HG02610 (cell line): Measurements from ENCODE around the gene SPRTN.

Source experiments
- ATAC-seq: cut with Tn5 transposase; IDR thresholded peaks from one replicate; pipeline ENCODE4 v1.9.1; 2021; ENCODE audit warnings: mild to moderate bottlenecking, moderate library complexity; ENCODE audit not compliant: unreplicated experiment

The SPRTN gene, protein sequence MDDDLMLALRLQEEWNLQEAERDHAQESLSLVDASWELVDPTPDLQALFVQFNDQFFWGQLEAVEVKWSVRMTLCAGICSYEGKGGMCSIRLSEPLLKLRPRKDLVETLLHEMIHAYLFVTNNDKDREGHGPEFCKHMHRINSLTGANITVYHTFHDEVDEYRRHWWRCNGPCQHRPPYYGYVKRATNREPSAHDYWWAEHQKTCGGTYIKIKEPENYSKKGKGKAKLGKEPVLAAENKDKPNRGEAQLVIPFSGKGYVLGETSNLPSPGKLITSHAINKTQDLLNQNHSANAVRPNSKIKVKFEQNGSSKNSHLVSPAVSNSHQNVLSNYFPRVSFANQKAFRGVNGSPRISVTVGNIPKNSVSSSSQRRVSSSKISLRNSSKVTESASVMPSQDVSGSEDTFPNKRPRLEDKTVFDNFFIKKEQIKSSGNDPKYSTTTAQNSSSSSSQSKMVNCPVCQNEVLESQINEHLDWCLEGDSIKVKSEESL

DNA sequence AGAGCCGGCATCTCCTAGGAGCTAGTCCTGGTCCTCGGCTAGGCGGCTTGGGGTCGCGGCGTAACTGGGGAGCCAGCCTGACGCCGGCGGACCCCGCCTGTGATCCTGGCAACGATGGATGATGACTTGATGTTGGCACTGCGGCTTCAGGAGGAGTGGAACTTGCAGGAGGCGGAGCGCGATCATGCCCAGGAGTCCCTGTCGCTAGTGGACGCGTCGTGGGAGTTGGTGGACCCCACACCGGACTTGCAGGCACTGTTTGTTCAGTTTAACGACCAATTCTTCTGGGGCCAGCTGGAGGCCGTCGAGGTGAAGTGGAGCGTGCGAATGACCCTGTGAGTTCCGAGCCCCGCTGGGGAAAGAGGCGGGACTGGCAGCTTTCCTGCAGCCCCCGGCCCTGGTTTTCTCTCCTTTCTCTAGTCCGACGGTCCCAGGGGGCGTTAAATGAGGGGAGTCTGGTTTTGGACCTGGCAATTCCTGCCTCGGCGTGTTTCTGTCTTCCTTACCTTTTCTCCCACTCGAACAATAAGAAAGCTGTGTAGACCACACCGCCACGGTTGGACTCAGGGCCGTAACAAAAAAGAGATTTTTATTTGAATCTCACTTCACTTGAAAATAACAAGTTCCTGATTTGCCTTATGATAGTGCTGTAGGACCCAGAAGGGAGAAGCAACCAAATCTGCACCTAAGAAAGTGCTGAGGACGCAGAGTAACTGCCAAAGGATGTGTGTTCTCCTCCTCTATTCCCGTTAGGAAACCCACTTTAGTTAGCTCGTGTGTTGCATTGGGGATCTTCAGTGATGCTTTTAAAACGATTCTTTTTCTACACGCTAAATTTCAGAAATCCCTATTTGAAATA is at the start of gene SPRTN:
Gene SPRTN (plus strand): TSS at position 24 of the 859 bp plus-strand sequence. CDS start 91 bp downstream, at position 115.
- ATAC-seq, result peak; percentile 0

DNA sequence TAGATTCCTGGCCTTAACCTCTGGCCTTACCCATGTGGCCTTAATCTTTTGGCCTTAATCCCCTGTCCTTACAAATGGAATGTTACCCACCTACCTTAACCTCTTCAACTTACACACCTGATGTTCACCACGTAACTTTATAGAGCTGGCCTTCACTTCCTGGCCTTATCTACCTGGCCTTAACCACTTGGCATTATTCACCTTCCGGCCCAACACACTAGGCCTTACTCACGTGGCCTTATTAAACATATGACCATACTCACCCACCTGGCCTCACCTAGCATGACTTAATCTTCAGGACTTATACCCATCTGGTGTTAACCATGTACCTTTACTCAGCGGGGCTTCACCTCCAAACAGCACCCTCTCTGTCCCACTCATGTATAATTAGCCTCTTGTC is 42.2 kb upstream of the SPRTN start:
- no peak for ATAC-seq

DNA sequence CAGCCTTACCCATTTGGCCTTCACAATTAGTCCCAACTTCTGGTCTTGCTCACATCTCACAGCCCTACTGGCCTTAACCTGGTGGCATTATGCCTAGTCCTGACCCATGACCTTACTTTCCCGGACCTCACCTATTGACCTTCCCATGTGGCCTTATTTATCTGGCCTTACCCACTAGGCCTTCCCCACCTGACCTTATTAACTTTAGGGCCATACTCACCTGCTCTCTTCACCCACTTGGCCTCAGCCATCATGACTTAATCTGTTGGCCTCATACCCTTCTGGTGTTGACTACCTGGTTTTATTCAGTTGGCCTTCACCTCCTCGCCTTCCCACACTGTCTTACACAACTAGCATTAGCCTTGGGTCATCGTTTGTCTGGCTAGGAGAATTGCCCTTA is 36.1 kb upstream of the SPRTN start:
- no peak for ATAC-seq

DNA sequence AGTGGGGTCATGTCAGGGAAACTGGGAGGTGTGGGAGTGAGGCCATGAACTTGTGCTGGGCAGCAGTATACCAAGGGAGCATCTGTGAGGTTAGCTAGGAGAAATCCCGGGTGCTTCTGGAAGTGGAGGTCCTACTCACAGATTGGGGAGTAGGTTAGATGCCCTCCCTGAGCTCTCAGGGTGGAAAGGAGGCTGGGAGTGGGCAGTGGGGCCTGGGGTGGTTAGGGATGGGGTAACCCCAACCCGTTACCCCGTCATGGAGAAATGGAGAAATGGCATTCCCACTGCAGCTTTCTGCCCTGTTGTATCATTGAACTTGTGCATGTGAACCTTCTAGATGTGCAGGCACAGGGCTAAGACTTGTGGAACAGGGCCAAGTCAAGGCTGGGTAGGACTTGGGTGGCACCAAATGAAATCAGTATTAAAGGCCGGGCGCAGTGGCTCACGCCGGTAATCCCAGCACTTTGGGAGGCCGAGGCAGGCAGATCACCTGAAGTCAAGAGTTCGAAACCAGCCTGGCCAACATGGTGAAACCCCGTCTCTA is 27.6 kb upstream of the SPRTN start:
- no peak for ATAC-seq

DNA sequence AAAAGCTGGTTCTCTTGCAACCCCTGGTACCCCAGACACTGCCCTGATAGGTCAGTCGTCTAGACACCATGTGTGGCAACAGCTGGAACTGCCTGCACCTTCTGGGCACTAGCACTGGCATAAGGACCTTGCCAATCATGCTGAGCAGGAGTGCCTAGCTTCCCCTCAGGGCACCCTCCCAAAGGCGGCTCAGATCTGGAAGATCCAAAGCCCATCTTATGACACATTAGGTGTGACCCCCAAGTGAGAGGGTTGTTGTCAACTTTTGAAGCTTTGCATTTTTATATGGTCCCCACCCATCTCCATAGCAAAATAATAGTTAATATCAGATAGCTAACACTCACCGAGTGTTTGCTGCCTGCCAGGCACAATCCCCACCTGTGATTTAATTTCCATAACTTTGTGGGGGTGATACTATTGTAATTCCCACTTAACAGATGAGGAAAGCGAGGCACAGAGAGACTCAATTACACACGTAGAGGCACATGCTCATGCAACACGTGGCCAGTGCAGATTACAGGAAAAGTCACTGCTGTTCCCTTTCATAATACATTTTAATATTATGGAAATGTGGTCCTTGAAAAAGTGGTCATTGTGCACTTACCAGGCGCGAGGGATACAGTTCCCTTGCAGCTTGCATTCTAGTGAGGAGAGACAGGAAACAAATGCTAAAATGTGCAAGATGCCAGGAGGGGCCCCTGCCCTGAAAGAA is 26.2 kb upstream of the SPRTN start:
- ATAC-seq, result no peak

DNA sequence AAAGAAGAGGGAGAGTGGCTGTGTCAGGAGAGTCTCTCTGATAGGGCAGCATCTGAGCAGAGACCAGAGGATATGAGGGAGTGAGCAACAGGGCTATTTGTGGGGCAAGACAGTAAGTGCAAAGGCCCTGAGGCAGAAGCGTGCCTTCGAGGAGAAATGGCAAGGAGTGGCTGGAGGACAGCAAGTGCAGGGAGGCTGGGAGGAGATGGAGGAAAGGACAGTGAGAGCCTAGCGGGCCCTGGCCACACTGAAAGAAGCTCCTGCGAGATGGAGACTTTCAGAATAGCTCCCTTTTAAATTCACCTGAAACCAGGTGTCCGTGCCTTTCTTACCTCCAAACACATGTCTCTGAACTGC is 25.7 kb upstream of the SPRTN start:
- no peak for ATAC-seq

DNA sequence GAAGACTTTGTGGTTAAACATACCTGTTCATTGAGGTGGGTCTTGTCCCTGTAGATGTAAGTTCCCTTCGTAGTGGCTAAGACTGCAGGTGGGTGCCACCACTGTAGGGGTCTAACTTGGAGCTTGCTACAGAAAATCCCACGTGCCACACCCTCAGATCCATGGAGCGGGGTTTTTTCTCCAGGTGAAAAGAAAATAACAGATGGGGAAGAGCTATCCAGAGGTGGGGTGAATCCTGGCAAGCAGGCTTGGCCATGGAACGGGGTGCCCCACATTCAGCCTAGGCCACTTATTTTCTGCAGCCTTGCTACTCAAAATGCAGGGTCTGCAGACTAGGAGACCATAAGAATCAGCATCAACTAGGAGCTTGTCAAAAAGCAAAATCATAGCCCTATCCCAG is 24.4 kb upstream of the SPRTN start:
- ATAC-seq, result no peak

DNA sequence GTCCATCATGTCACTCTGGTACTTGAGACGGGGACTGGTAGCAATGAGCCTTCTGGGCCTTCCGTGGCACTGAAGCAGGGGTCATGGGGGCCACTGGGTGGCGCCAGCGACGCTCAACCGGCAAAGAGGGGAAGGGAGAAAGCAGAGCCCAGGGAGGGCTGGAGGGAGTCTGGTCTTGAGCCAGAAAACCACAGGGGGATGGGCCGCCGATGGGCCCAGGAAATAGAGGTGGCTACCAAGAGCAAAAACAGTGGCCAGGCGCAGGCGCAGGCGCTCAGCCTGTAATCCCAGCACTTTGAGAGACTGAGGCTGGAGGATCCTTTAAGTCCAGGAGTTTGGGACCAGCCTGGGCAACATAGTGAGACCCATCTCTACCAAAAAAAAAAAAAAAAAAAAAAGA is 22.2 kb upstream of the SPRTN start:
- peak; percentile 75 for ATAC-seq

DNA sequence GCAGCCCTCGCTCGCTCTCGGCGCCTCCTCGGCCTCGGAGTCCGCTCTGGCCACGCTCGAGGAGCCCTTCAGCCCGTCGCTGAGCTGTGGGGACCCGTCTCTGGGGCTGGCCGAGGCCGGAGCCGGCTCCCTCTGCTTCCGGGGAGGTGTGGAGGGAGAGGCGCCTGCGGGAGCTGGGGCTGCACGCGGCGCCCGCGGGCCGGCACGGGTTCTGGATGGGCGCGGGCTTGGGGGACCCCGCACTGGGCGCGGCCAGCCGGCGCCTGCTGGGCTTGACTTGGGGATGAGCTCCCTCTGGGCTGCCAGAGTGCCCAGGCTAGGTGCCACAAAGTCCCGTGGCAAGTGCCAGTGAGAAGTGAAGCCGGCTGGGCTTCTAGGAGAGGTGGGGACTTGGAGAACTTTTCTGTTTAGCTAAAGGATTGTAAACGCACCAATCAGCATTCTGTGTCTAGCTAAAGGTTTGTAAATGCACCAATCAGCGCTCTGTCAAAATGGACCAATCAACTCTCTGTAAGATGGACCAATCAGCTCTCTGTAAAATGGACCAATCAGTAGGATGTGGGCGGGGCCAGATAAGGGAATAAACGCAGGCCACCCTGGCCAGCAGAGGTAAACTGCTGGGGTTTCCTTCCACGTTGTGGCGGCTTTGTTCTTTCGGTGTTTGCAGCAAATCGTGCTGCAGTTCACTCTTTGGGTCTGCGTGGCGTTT is 20.6 kb upstream of the SPRTN start:
- no peak for ATAC-seq

DNA sequence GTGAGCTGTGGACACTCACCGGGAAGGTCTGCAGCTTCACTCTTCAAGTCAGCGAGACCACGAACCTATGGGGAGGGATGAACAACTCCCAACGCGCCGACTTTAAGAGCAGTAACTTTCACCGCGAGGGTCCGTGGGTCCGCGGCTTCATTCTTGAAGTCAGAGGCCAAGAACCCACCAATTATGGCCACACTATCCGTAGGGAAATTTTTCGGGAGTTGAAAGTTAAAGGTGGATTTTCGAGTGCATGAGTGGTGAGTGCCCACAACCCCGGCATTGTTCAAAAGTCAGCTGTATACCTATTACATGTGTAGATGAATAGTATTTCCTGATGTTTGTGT is 20.1 kb upstream of the SPRTN start:
- no peak for ATAC-seq

DNA sequence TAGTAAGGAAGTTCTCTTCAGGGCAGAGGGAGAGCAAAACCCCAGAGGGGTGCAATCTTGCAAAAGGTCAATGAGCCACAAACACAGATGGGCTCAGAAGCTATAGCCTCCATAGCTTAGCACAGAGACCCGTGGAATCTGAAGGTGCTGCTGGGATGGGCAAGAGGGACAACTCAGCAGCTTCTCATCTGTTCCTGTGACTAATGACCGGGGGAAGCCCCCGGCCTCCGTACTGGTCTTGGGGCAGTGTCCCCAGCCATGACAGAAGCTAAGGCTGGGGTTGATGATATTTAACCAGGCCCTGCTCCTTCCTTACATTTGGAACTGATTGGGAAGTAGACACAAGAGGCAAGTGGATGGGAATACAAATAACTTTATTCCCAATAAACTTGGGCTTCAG is 19.5 kb upstream of the SPRTN start:
- ATAC-seq, result no peak

DNA sequence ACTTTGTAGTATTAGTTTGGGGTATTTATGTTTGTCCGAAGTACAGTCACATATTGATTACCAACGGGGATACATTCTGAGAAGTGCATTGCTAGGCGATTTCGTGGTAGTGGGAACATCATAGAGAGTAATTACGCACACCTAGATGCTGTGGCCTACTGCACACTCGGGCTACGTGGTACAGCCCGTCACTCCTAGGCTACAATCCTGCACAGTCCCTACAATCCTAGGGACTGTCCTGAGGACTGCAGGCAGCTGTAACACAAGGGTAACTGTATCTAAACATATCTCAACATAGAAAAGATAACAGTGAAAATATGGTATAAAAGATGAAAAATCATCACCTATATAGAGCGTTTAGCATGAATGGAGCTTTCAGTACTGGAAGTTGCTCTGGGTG is 19.0 kb upstream of the SPRTN start:
- no peak for ATAC-seq

DNA sequence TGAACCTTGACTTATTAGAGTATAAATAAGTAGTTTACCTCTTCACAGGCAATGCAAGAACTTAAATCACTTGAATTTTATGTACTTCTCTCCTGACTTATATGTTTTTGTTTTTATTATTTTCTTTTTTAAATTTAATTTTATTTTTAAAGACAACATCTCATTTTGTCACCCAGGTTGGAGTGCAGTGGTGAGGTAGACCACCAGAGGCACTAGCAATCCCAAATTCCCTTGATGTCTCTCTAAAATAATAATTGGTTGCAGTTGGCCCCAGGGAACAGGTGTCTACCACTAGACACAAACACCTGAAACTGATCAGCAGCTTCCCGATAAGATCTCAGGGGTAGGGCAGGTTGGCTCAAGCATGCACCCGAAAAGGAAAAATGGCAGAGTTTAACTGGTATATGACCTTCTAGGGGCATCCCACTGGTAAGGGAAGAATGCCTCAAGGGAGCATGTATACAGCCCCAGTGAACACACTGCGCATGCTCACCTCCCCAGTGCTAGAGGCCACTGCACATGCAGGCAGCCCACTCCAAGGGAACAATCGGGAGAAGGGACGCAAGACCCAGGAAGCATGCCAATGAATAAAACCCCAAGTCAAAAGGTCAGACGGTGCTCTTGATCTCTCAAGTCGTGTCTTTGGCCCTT is 15.1 kb upstream of the SPRTN start:
- ATAC-seq, result no peak

DNA sequence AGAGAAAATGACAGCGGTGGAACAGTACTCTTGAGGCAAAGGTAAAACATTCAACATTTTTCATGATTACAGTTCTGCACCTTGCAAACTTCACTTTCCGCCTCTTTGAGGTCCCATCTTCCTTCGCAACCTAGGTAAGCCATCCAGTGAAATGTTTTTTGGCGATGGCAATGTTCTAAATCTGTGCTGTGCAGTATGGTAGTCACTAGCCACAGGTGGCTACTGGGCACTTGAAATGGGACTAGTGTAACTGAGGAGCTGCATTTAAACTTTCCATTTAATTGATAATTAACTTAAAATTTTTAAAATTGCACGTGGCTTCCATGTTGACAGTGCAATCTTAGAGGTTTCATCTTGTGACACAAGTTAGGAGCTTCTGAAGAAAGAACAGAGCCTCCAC is 13.4 kb upstream of the SPRTN start:
- no peak for ATAC-seq

DNA sequence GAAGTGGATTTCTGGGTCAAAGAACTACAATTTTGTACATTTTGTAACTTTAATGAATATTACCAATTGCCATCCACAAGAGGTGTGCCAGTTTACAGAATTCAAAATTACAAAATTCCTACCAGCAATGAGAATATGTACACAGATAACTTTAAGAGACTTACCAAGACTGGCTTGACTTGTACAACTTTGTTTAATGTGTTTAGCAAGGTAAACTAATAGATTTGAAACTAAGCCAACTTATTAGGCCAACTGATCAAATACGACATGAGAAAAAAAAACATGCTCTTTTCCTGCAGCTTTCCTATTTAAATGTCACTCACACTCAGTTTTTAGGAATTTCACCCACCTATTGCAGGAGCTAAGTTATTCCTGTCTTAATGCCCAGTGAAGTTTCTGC is 11.8 kb upstream of the SPRTN start:
- no peak for ATAC-seq

DNA sequence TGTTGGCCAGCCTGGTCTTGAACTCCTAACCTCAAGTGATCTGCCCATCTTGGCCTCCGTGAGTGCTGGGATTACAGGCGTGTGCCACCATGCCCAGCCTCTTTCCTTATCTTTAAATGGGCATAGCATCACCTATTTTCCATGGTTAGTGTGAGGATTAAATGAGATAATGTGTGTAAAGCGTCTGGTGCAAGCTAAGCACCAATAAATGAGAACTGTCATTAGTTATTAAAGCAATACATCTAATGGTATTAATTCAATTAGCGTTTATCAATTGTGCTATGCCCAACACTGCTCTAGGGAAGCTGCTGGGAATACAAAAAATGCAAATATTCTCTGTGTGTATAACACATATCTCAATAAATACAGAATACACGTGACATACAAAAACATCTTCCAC is 10.5 kb upstream of the SPRTN start:
- ATAC-seq, result no peak

DNA sequence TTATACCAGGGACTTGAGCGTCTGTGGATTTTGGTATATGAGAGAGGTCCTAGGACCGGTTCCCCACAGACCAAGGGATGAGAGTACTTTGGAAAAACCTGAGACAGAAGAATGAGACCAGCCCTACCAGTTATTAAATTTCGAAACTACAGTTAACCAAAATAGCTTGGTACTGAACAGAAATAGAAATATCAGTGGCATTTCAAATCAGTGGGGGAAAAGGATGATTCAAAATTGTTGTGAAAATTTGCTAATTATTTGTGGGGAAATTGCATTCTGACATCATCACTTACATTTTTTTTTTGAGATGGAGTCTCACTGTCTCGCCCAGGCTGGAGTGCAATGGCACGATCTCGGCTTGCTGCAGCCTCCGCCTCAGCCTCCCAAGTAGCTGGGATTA is 8.6 kb upstream of the SPRTN start:
- ATAC-seq, result no peak

DNA sequence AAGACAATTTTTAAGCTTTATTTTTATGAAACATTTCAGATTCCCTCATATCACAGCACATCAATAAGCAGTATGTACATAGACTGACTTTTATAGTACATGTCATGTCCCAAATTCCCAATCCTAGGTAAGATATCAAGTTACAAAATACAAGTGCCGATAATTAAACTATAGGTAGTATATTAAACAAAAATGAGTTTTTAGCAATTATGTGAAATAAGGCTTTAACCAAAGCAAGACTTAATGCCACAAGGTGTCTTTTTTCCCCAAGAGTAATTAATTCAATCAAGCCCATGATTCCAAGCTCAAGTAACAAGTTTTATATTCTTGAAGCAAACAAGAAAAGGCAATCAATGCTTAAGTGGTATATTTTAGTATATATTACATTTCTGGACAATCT is 5.3 kb upstream of the SPRTN start:
- no peak for ATAC-seq

DNA sequence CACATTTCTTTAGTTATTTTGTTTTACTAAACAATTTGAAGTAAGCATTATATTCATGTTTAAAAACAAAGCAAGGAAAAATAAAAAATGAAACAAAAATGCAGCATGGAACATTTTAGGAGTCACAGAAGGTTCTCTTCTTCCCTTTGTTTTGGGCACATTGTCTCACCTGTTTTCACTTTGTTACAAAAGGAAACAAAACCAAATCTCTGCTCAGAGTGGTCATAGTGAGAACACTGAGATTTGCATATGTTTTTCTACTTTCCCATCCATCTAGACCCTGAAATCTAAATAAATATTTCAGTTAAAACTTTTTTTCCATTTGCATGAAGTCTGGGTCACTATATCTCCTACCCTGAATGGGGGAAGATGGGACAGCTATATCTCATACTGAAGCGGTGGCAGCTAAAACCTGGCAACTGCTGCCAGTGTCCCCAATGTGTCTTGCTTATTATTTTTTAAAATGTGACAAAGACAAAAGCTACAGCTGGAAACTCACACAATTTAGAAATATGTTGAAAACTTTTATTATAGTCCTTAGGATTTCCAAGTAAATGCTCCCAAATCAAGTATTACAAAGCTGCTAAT is 3.9 kb upstream of the SPRTN start:
- ATAC-seq, result peak; percentile 30

DNA sequence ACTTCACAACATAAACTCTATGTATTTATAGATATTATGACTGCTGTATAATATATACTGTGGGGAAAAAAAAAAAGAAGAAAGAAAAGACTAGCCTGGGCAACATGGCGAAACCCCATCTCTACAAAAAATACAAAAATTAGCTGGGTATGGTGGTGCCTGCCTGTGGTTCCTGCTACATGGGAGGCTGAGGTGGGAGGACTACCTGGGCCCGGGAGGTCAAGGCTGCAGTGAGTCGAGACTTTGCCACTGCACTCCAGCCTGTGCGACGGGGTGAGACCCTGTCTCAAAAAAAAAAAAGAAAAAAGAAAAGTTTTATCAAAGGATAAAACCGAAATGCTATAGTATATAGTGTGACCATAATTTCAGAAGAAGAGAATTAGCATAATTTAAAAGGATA is 3.1 kb upstream of the SPRTN start:
- no peak for ATAC-seq
